Stimulated activated CD8-positive, alpha-beta memory T cell treated with anti-CD3 and anti-CD28 coated beads, Interleukin-7, amount 100 ng/mL, for 4 hours (primary cell): ENCODE data around the gene BCAS4.
A peak's percentile ranks its signal among the peaks of the same experiment; 100 is the strongest.
"Not testable (repeated sequence)": the region's sequence is repeated elsewhere in the genome, so short reads cannot be mapped to it uniquely, and the experiment has no call there.

ENCODE experiments used
- DNase-seq, 2 donors: peaks; one replicate each; pipeline ENCODE4 v3.0.0-alpha.2; 2020; ENCODE audit warnings: low read depth in 2 of 2

BCAS4 gene, protein sequence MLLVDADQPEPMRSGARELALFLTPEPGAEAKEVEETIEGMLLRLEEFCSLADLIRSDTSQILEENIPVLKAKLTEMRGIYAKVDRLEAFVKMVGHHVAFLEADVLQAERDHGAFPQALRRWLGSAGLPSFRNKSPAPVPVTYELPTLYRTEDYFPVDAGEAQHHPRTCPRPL

GRCh38 chr20:50794846-50795634 lies at the start of gene BCAS4:
Gene BCAS4 (plus strand): TSS chr20:50795061. CDS start chr20:50795084, 23 bp downstream.
- peak; percentile 58 to 82 for DNase-seq

DNA sequence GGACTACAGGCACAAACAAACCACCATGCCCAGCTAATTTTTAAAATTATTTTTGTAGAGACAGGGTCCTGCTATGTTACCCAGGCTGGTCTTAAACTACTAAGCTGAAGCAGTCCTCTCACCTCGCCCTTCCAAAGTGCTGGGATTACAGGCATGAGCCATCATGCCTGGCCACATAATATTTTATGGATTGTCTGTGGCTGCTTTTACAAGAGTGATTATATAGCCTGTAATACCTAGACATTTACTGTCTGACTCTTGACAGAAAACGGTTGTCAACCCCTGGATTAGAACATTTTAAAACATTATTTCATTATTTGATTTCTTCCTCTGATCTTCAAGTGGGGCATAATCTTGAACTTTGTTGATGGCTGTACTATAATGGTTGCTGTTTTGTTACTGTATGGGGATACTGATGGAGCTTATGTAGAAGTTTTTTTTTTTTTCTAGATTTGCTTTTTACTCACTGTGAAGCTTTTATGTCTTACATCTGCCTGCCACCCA lies 49.2 kb upstream of the BCAS4 start:
- no peak for DNase-seq

DNA sequence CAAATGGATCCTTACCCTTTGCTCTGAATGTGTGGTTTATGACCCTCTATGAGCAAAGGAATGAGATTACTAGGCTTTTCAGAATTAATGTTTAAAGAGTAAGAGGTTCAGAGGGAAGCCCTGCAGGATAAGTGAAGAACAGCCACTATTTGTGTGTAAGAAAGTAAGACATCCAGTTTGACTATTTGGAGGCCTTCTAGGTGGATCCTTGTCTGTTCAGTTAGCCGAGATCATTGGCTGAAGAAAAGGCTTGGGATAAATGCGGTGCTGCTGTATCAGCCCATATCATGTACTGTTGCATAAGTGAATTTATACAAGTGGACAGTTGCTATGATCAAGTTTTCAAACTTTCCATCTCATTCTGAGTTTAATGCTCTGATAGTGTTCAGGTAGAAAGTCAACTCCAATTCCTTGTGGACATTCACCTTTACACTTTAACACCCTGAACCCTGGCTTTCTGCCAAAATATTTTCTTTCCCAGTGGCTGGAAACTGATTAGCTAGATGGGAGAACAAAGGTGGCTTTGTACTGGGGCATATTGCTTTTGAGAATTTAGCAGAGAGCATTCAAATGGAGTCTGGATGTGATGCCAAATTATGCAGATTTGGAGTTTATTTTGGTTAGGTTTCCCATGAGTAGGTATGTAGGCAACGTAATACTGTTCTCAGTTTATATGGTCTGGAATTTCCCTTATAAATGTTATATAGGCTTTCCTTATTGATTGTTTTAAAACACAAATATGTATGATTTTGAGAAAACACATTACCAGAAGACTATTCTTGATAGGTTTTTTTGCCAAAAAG lies 48.5 kb upstream of the BCAS4 start:
- no peak for DNase-seq

DNA sequence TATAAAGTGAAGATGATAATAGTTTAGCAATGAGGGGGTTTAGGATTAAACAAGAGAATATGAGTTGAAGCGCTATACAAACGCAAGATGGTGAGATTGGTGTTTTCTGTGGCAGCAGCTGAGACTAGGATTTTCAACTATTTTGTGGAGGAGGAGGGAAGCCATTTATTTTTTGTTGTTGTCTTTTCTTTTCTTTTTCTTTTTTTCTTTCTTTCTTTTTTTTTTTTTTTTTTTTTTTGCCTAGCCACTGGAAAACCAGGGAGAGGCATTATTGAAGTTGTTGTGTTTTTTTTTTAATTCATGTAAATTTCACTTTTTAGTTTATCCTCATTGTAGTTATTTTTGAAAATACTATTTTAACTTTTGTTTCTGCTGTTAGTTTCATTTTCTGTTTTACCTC lies 47.6 kb upstream of the BCAS4 start:
- no peak for DNase-seq

DNA sequence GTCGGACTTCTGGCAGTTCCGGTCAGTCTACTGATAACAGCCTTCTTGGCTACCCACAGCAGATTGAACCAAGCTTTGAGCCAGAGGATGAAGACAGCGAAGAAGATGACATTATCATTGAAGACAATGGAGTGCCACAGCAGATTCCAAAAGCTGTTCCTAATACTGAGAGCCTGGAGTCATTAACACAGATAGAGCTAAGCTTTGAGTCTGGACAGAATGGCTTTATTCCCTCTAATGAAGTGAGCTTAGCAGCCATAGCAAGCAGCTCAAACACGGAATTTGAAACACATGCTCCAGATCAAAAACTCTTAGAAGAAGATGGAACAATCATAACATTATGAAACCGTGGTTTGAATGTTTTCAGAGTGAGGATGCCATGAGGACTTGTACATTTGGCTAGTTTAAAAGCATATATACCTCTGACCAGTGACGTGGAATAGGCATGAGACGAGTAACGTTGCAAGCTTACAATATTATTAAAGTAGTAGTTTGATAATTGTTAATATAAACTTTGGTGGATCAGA lies 44.7 kb upstream of the BCAS4 start:
- no peak for DNase-seq

- DNase-seq = no peak
Observed at GRCh38 chr20:50753152-50753551, 41.7 kb upstream of the BCAS4 start.

GRCh38 chr20:50754420-50754819 lies 40.4 kb upstream of the BCAS4 start:
- DNase-seq = no peak

GRCh38 chr20:50756447-50756846 lies 38.4 kb upstream of the BCAS4 start:
- no peak for DNase-seq

GRCh38 chr20:50758469-50758868 lies 36.4 kb upstream of the BCAS4 start:
- no peak for DNase-seq

- DNase-seq = no peak
Observed at GRCh38 chr20:50758992-50759391, 35.9 kb upstream of the BCAS4 start.

DNA sequence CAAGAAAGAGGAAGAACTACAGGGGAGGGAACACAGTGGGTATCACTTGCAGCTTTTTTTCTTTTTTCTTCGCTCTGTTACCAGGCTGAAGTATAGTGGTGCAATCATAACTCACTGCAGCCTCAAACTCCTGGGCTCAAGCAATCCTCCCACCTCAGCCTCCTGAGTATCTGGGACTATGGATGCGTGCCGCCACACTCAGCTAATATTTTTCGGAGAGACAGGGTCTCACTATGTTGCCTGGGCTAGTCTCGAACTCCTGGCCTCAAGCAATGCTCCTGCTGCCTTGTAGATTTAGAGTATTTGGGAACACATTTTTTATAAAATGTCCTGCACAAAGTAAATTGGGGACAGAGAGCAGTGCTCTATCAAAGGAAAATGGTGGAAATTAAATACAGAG lies 35.2 kb upstream of the BCAS4 start:
- no peak for DNase-seq

DNA sequence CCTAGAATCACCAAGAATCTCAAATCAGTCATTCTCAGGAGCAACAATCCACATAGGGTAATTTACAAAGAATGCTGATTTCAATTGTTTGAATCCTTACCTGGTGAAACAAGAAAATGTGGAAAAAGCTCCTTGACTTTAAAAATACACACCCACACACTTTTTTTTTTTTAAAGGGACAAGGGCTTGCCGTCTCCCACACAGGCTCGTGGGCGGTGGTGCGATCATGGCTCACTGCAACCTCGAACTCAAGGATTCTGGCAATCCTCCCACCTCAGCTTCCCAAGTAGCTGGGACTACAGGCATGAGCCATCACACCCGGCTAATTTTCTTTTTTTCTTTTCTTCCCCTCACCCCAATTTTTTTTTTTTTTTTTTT lies 32.8 kb upstream of the BCAS4 start:
- DNase-seq = no peak

- DNase-seq = no peak
Observed at GRCh38 chr20:50762435-50763220, 32.2 kb upstream of the BCAS4 start.

- not testable (repeated sequence) for DNase-seq
Observed at GRCh38 chr20:50763550-50764458, 31.1 kb upstream of the BCAS4 start.

DNA sequence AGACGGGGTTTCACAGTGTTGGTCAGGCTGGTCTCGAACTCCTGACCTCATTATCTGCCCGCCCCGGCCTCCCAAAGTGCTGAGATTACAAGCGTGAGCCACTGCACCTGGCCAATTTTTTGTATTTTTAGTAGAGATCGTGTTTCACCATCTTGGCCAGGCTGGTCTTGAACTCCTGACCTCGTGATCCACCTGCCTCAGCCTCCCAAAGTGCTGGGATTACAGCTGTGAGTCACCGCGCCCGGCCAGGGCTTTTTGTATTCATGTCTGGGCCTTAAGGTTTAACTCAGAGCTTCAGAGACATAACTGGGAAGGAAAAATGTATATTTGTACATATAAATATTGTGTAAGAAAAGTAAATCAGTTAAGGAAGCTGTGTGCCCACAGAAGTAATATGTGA lies 29.6 kb upstream of the BCAS4 start:
- not testable (repeated sequence) for DNase-seq

DNA sequence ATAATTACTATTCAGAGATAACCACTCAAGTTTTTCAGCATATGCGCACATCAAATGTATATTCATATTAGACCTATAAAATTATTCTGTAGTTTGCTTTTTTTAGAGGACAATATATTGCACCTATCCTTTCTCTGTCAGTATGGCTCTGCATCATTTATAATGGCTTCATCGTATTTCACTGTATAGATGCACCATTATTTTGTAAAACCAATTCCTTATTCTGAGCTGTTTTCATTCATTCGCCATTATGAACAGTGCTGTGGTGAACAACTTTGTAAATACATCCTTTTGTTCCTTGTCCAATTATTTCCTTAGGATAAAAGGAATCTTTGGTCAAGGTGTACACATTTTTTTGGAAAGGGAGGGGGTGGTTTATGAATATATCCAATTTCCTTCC lies 29.2 kb upstream of the BCAS4 start:
- DNase-seq = no peak

- not testable (repeated sequence) for DNase-seq
Observed at GRCh38 chr20:50766955-50767809, 27.7 kb upstream of the BCAS4 start.

- DNase-seq = not testable (repeated sequence)
Observed at GRCh38 chr20:50768991-50769390, 25.9 kb upstream of the BCAS4 start.

DNA sequence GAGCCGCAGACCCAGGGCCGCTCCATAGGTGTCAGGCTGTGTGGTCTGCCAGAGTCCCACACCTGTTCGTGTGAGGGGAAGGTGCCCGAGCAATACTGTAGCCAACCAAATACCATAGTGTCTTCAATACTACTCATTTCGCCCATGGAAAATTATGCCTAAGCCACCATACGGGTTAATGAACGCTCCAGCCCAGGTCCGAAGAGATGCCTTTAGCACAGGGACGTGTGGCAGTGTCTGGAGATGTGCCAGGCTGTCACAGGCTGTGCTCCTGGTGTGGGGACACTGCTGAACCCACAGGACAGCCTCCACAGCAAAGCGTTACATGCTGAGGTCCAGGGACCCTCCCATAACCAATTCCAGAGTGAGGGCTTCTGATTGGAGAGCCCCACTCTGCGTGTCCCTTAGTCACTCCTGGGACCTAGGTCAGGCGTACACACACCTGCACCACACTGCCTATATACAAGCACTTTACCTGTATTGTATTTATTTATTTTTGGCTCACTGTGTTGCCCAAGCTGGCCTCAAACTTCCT lies 25.2 kb upstream of the BCAS4 start:
- DNase-seq = not testable (repeated sequence)
